22Rv1 (cell line): ENCODE measurements around the gene MYCL.

Experiments used
- ZFX ChIP-seq: fragments of 450-650 bp; IDR thresholded peaks from 2 replicates; pipeline ENCODE4 v1.6.1; 2017; ENCODE audit warnings: antibody characterized with exemption, borderline replicate concordance
- TF ChIP-seq, protein P1 (sequence below): fragments of 450-650 bp; IDR thresholded peaks from 2 replicates; pipeline ENCODE4 v1.5.1; 2017; ENCODE audit warnings: mild to moderate bottlenecking

GRCh38 chr1:39876144-39876543, 25.6 kb downstream of the MYCL start:
- TF ChIP-seq, protein P1, sequence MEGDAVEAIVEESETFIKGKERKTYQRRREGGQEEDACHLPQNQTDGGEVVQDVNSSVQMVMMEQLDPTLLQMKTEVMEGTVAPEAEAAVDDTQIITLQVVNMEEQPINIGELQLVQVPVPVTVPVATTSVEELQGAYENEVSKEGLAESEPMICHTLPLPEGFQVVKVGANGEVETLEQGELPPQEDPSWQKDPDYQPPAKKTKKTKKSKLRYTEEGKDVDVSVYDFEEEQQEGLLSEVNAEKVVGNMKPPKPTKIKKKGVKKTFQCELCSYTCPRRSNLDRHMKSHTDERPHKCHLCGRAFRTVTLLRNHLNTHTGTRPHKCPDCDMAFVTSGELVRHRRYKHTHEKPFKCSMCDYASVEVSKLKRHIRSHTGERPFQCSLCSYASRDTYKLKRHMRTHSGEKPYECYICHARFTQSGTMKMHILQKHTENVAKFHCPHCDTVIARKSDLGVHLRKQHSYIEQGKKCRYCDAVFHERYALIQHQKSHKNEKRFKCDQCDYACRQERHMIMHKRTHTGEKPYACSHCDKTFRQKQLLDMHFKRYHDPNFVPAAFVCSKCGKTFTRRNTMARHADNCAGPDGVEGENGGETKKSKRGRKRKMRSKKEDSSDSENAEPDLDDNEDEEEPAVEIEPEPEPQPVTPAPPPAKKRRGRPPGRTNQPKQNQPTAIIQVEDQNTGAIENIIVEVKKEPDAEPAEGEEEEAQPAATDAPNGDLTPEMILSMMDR: no peak
- no peak for TF ChIP-seq ZFX
